ENCODE data around the gene HDDC3. TPM values are rescaled to one million over a fixed set of nuclear protein-coding genes. Genes with fewer than 3 reads are reported as not detected.

The HDDC3 gene
- total RNA-seq, 1 experiment from 2014 or later, result 26.7 TPM

DNA sequence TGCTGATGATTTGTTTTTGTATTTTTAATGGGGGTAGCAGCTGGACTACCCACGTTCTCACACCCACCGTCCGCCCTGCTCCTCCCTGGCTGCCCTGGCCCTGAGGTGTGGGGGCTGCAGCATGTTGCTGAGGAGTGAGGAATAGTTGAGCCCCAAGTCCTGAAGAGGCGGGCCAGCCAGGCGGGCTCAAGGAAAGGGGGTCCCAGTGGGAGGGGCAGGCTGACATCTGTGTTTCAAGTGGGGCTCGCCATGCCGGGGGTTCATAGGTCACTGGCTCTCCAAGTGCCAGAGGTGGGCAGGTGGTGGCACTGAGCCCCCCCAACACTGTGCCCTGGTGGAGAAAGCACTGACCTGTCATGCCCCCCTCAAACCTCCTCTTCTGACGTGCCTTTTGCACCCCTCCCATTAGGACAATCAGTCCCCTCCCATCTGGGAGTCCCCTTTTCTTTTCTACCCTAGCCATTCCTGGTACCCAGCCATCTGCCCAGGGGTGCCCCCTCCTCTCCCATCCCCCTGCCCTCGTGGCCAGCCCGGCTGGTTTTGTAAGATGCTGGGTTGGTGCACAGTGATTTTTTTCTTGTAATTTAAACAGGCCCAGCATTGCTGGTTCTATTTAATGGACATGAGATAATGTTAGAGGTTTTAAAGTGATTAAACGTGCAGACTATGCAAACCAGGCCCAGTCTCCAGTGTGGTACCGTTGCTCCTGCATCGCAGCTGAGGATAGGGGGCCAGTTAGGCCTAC is 49.4 kb downstream of the HDDC3 start:
- Mint-ChIP-seq H3K9me3 (ENCODE audit: low read depth, unreplicated experiment) (no peaks in the 10 kb centered on the region), H3K4me1 (ENCODE audit: low read depth, unreplicated experiment) (no peaks in the 10 kb centered on the region), H3K27me3 (ENCODE audit: unreplicated experiment) (peaks cover 11% of the 10 kb centered on the region), H3K4me3 (ENCODE audit: low read depth, unreplicated experiment) (no peak overlapping the region), H3K36me3 (ENCODE audit: insufficient read depth, unreplicated experiment) (peaks cover 20% of the 10 kb centered on the region), H3K27ac (ENCODE audit: unreplicated experiment) (no peak overlapping the region)
- TSS peak; percentile 64 for BruUV-seq (replicated peaks)
- TF ChIP-seq, protein P1, sequence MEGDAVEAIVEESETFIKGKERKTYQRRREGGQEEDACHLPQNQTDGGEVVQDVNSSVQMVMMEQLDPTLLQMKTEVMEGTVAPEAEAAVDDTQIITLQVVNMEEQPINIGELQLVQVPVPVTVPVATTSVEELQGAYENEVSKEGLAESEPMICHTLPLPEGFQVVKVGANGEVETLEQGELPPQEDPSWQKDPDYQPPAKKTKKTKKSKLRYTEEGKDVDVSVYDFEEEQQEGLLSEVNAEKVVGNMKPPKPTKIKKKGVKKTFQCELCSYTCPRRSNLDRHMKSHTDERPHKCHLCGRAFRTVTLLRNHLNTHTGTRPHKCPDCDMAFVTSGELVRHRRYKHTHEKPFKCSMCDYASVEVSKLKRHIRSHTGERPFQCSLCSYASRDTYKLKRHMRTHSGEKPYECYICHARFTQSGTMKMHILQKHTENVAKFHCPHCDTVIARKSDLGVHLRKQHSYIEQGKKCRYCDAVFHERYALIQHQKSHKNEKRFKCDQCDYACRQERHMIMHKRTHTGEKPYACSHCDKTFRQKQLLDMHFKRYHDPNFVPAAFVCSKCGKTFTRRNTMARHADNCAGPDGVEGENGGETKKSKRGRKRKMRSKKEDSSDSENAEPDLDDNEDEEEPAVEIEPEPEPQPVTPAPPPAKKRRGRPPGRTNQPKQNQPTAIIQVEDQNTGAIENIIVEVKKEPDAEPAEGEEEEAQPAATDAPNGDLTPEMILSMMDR (IDR thresholded peaks at IDR 0.05; ENCODE audit: unreplicated experiment), result no peak
- intact Hi-C loops (cut with micrococcal nuclease; ENCODE audit: unreplicated experiment), result loop anchor here (10.0 kb wide), 1 partner anchor 108 kb away; no protein-coding TSS in a partner anchor
- no peak for DNase-seq
- CTCF ChIA-PET, result interaction anchor here (1.2 kb wide), 1 partner anchor 9 kb away, joined by 3 read pairs; no protein-coding TSS in a partner anchor

DNA sequence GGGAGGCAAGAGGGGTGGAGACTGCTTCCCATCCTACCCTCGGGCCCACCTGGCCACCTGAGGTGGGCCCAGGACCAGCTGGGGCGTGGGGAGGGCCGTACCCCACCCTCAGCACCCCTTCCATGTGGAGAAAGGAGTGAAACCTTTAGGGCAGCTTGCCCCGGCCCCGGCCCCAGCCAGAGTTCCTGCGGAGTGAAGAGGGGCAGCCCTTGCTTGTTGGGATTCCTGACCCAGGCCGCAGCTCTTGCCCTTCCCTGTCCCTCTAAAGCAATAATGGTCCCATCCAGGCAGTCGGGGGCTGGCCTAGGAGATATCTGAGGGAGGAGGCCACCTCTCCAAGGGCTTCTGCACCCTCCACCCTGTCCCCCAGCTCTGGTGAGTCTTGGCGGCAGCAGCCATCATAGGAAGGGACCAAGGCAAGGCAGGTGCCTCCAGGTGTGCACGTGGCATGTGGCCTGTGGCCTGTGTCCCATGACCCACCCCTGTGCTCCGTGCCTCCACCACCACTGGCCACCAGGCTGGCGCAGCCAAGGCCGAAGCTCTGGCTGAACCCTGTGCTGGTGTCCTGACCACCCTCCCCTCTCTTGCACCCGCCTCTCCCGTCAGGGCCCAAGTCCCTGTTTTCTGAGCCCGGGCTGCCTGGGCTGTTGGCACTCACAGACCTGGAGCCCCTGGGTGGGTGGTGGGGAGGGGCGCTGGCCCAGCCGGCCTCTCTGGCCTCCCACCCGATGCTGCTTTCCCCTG is 50.2 kb downstream of the HDDC3 start:
- no peak overlapping the region for H3K27ac Mint-ChIP-seq (ENCODE audit: unreplicated experiment)
- no TSS peak for BruUV-seq (replicated peaks)
- intact Hi-C loops (cut with micrococcal nuclease; ENCODE audit: unreplicated experiment), result loop anchor here (10.0 kb wide), 1 partner anchor 107 kb away; no protein-coding TSS in a partner anchor
- H3K4me3 Mint-ChIP-seq (ENCODE audit: low read depth, unreplicated experiment), result no peak overlapping the region
- TF ChIP-seq, protein P1 (IDR thresholded peaks at IDR 0.05; ENCODE audit: unreplicated experiment), result no peak
- DNase-seq, result no peak
- H3K36me3 Mint-ChIP-seq (ENCODE audit: insufficient read depth, unreplicated experiment), result peaks cover 26% of the 10 kb centered on the region
- H3K4me1 Mint-ChIP-seq (ENCODE audit: low read depth, unreplicated experiment), result no peaks in the 10 kb centered on the region
- CTCF ChIA-PET, result interaction anchor here (0.6 to 1.2 kb wide), 4 partner anchors 8 to 471 kb away, joined by 3 read pairs; no protein-coding TSS in a partner anchor
- H3K9me3 Mint-ChIP-seq (ENCODE audit: low read depth, unreplicated experiment), result no peaks in the 10 kb centered on the region
- peaks cover 3% of the 10 kb centered on the region for H3K27me3 Mint-ChIP-seq (ENCODE audit: unreplicated experiment)

DNA sequence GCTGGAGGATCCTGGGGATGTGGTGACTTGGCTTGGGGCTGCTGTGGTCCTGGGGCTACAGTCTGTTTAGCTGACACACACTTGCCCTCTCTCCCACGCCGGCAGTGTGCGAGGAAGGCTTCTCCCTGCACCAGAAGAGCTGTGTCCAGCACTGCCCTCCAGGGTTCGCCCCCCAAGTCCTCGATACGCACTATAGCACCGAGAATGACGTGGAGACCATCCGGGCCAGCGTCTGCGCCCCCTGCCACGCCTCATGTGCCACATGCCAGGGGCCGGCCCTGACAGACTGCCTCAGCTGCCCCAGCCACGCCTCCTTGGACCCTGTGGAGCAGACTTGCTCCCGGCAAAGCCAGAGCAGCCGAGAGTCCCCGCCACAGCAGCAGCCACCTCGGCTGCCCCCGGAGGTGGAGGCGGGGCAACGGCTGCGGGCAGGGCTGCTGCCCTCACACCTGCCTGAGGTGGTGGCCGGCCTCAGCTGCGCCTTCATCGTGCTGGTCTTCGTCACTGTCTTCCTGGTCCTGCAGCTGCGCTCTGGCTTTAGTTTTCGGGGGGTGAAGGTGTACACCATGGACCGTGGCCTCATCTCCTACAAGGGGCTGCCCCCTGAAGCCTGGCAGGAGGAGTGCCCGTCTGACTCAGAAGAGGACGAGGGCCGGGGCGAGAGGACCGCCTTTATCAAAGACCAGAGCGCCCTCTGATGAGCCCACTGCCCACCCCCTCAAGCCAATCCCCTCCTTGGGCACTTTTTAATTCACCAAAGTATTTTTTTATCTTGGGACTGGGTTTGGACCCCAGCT is 51.0 kb downstream of the HDDC3 start:
- Mint-ChIP-seq H3K27ac (ENCODE audit: unreplicated experiment) (no peak overlapping the region), H3K9me3 (ENCODE audit: low read depth, unreplicated experiment) (no peaks in the 10 kb centered on the region), H3K4me3 (ENCODE audit: low read depth, unreplicated experiment) (no peak overlapping the region), H3K27me3 (ENCODE audit: unreplicated experiment) (no peaks in the 10 kb centered on the region), H3K4me1 (ENCODE audit: low read depth, unreplicated experiment) (no peaks in the 10 kb centered on the region), H3K36me3 (ENCODE audit: insufficient read depth, unreplicated experiment) (peaks cover 33% of the 10 kb centered on the region)
- TF ChIP-seq, protein P1 (IDR thresholded peaks at IDR 0.05; ENCODE audit: unreplicated experiment), result no peak
- intact Hi-C loops (cut with micrococcal nuclease; ENCODE audit: unreplicated experiment), result loop anchor here (10.0 kb wide), 1 partner anchor 107 kb away; no protein-coding TSS in a partner anchor
- CTCF ChIA-PET, result interaction anchor here (0.6 to 0.7 kb wide), 3 partner anchors 8 to 472 kb away, joined by 3 read pairs; no protein-coding TSS in a partner anchor
- DNase-seq, result no peak
- no TSS peak for BruUV-seq (replicated peaks)

Data from Calu3 (cell line).